PC-3 (cell line): ENCODE data around the gene EMP2. TPM values are rescaled to one million over a fixed set of nuclear protein-coding genes. Genes with fewer than 3 reads are reported as not detected.

ENCODE experiments used
- ATAC-seq: fragments of 200-7000 bp; cut with Tn5 transposase; 2 replicates; pipeline ENCODE4 v1.9.1; 2020; ENCODE audit warnings: mild to moderate bottlenecking, moderate library complexity
- BruUV-seq: library from RNA; stranded (reverse); fragments of 400-500 nt; replicated peaks from 2 replicates; lab custom pipeline; 2021; lab: Mats Ljungman, UMichigan
- CTCF ChIA-PET: fragments of 300-600 bp; sonication (Branson Sonifier 250); formaldehyde crosslinking; loops from one replicate; lab custom pipeline; 2022; ENCODE audit warnings: antibody characterized with exemption; lab: Charles Lee
- POLR2A ChIA-PET: fragments of 300-600 bp; sonication (Branson Sonifier 250); formaldehyde crosslinking; loops from one replicate; lab custom pipeline; 2022; ENCODE audit warnings: antibody characterized with exemption; ENCODE audit not compliant: unreplicated experiment; lab: Charles Lee
- DNase-seq: peaks from one replicate; pipeline ENCODE4 v3.0.0-alpha.2; 2015
- H2AFZ ChIP-seq: fragments of 300-600 bp; sonication (generic); 2 replicates; pipeline ENCODE4 v1.6.0; 2016; ENCODE audit warnings: antibody characterized with exemption, low read length
- H3F3A ChIP-seq: fragments of 300-600 bp; sonication (generic); one replicate; pipeline ENCODE4 v1.6.0; 2017; ENCODE audit warnings: antibody characterized with exemption, low read length, control low read depth, mild to moderate bottlenecking; ENCODE audit not compliant: unreplicated experiment
- H3K27ac ChIP-seq: fragments of 300-600 bp; sonication (generic); 2 replicates; pipeline ENCODE4 v1.5.1; 2016; ENCODE audit warnings: mild to moderate bottlenecking, low read length
- H3K27me3 ChIP-seq: fragments of 300-600 bp; sonication (generic); 2 replicates; pipeline ENCODE4 v1.6.1; 2016; ENCODE audit warnings: low read length, mixed read lengths
- H3K36me3 ChIP-seq: fragments of 300-600 bp; sonication (generic); 2 replicates; pipeline ENCODE4 v1.6.1; 2016; ENCODE audit warnings: low read depth, mixed run types, low read length, mixed read lengths
- H3K4me1 ChIP-seq: fragments of 300-600 bp; sonication (generic); 2 replicates; pipeline ENCODE4 v1.5.1; 2016; ENCODE audit warnings: low read length; ENCODE audit not compliant: insufficient read depth
- H3K4me2 ChIP-seq: fragments of 300-600 bp; sonication (generic); 2 replicates; pipeline ENCODE4 v1.6.0; 2016; ENCODE audit warnings: low read length
- H3K4me3 ChIP-seq: fragments of 300-600 bp; sonication (generic); 2 replicates; pipeline ENCODE4 v1.5.1; 2016; ENCODE audit warnings: mild to moderate bottlenecking, low read length, mixed read lengths
- H3K79me2 ChIP-seq: fragments of 300-600 bp; sonication (generic); 2 replicates; pipeline ENCODE4 v1.6.1; 2017; ENCODE audit warnings: low read length, mixed read lengths
- H3K9ac ChIP-seq: fragments of 300-600 bp; sonication (generic); 2 replicates; pipeline ENCODE4 v1.6.0; 2016; ENCODE audit warnings: mild to moderate bottlenecking, low read length
- H3K9me2 ChIP-seq: fragments of 300-600 bp; sonication (generic); replicated peaks from 2 replicates; pipeline ENCODE4 v1.6.1; 2016; ENCODE audit warnings: mixed run types, low read length, mixed read lengths
- H3K9me3 ChIP-seq: fragments of 300-600 bp; sonication (generic); 2 replicates; pipeline ENCODE4 v1.6.1; 2016; ENCODE audit warnings: low read length, mixed read lengths
- H4K20me1 ChIP-seq: fragments of 300-600 bp; sonication (generic); 2 replicates; pipeline ENCODE4 v1.6.1; 2016; ENCODE audit warnings: low read length, mixed read lengths
- CTCF ChIP-seq: fragments of 300-600 bp; sonication (generic); conservative IDR thresholded peaks from 2 replicates; pipeline ENCODE4 v1.5.1; 2017; ENCODE audit warnings: antibody characterized with exemption, low read depth, mild to moderate bottlenecking, low read length
- EZH2 ChIP-seq: fragments of 300-600 bp; sonication (generic); IDR thresholded peaks from one replicate; pipeline ENCODE4 v1.6.1; 2017; ENCODE audit warnings: antibody characterized with exemption, mild to moderate bottlenecking, low read length; ENCODE audit not compliant: unreplicated experiment
- EZH2phosphoT487 ChIP-seq: fragments of 300-600 bp; sonication (generic); IDR thresholded peaks from 2 replicates; pipeline ENCODE4 v1.6.1; 2018; ENCODE audit warnings: mild to moderate bottlenecking, antibody characterized with exemption, low read length, borderline replicate concordance
- intact Hi-C: fragments of 100-400 bp; cut with micrococcal nuclease; formaldehyde crosslinking; loops from 2 replicates; pipeline ENCODE4 v1.9.0; 2023
- total RNA-seq: library from RNA; depleted of rRNA; stranded (reverse); fragments of >200 nt; gene quantifications from 2 replicates; pipeline ENCODE4 v1.2.3, GENCODE V29; 2014

Gene EMP2
- total RNA-seq, 1 experiment from 2014 or later = 38.7 TPM

DNA sequence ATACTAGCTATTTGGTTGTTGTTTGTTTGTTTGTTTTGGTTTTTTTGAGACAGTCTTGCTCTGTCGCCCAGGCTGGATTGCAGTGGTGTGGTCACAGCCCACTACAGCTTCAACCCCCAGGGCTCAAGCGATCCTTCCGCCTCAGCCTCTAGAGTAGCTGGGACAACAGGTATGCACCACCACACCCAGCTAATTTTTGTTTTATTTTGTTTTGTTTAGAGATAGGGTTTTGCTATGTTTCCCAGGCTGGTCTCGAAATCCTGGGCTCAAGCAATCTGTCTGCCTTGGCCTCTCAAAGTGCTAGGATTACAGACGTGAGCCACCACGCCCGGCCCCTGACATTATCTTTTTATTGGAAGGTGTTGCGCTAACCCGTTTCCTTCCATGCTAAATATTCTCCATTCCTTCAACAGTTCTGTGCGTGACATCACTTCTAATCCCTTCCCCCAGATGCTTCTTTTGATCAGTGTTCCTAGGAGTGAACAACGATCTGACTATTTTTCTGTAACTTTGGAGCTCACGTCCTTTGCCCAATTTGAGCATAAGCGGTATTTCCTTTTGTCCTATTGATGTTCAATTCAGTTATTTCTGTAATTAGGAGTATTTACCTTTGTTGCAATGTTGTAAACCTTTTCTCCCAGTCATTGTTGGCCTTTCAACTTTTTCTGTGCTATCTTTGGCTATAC is 30.2 kb upstream of the EMP2 start:
- Histone ChIP-seq H2AFZ (no peak overlapping the region), H3K4me2 (no peak overlapping the region), H3K9ac (no peak overlapping the region), H3K9me2 (no peaks in the 10 kb centered on the region), H3F3A (no peaks in the 10 kb centered on the region), H3K79me2 (no peaks in the 10 kb centered on the region), H3K27ac (no peak overlapping the region), H3K9me3 (no peaks in the 10 kb centered on the region), H3K4me3 (no peak overlapping the region), H4K20me1 (no peaks in the 10 kb centered on the region), H3K4me1 (peaks cover 12% of the 10 kb centered on the region; the same call in 1 of the 2 replicates), H3K36me3 (no peaks in the 10 kb centered on the region), H3K27me3 (no peaks in the 10 kb centered on the region)
- TF ChIP-seq CTCF (no peak), EZH2phosphoT487 (no peak), EZH2 (no peak)
- intact Hi-C loops = no loop called here
- no peak for DNase-seq
- no peak for ATAC-seq
- CTCF ChIA-PET = no interaction called here
- BruUV-seq = no TSS peak
- POLR2A ChIA-PET = no interaction called here

DNA sequence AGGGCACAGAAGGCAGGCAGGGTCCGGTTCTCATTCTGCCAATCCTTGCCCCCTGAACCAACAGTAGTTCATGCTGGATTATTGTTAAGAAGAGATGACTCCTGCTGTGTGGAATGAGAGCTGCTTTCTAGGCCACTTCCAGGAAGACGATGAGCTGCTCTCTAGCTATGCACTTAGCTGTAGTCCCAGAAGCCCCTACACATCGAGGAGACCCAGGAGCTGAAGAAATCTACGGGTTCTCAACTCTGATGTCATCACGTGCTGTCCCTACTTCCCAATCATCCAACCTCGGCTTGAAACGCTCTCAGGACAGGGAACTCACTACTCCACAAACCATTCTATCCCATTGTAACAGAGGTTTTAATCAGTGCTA is 29.0 kb upstream of the EMP2 start:
- ChIA-PET POLR2A (no interaction called here), CTCF (no interaction called here)
- no TSS peak for BruUV-seq
- Histone ChIP-seq H3K27me3 (no peaks in the 10 kb centered on the region), H3K4me1 (peaks cover 10% of the 10 kb centered on the region; the same call in 1 of the 2 replicates), H3K9me3 (no peaks in the 10 kb centered on the region), H3K36me3 (no peaks in the 10 kb centered on the region), H3K27ac (no peak overlapping the region), H4K20me1 (no peaks in the 10 kb centered on the region), H3K4me3 (no peak overlapping the region), H3K4me2 (no peak overlapping the region), H2AFZ (no peak overlapping the region), H3F3A (no peaks in the 10 kb centered on the region), H3K79me2 (no peaks in the 10 kb centered on the region), H3K9ac (no peak overlapping the region), H3K9me2 (no peaks in the 10 kb centered on the region)
- DNase-seq (peak; percentile 6), ATAC-seq (no peak; the same call in 1 of the 2 replicates)
- intact Hi-C loops = no loop called here
- TF ChIP-seq EZH2phosphoT487 = no peak

DNA sequence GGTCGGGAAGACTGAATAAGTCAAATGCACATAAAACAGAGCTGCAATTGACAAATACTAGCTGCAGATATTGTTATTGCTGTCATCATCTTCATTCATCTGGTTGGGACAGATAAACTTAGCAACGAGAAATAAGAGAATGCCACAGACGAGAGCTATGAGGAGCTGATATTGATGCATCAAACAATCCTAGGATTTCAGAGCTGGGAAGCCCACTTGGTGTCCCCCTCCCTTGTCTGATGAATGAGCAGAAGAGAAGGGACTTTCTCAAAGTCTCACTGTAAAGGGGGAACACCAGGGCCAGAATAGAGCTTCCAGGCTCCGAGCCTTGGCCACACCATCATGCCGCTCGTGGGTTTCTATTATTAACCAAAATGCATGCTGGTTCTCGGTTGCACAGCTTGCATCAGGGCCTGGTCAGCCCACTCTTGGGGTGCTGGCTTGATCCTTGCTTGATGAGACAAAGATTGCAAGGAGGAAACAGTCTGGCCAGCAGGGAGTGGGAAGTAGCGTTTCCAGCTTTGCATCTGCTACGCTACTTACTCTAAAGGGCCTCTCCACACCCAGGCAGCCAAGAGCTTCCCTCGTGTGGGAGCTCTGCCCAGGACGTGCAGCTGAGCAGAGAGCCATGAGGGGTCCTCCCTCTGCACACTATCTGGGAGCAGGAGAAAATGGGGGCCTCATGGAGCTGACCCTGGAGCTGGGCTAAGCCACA is 28.4 kb upstream of the EMP2 start:
- no peak for DNase-seq
- Histone ChIP-seq H3K4me2 (no peak overlapping the region), H2AFZ (no peak overlapping the region), H3K9ac (no peak overlapping the region), H3K4me3 (no peak overlapping the region), H3K9me3 (no peaks in the 10 kb centered on the region), H3F3A (no peaks in the 10 kb centered on the region), H3K27me3 (no peaks in the 10 kb centered on the region), H3K36me3 (no peaks in the 10 kb centered on the region), H3K79me2 (no peaks in the 10 kb centered on the region), H4K20me1 (no peaks in the 10 kb centered on the region), H3K27ac (no peak overlapping the region), H3K4me1 (0 out of 2 replicates have a peak, but pooled peaks cover 5% of the 10 kb centered on the region), H3K9me2 (no peaks in the 10 kb centered on the region)
- no TSS peak for BruUV-seq
- TF ChIP-seq EZH2 = no peak
- no peak for TF ChIP-seq CTCF
- TF ChIP-seq EZH2phosphoT487 = no peak
- intact Hi-C loops = no loop called here
- ChIA-PET CTCF (no interaction called here), POLR2A (no interaction called here)
- no peak for ATAC-seq
